Loucy (cell line): ENCODE measurements around the gene NOC3L.

Source experiments
- H2AFZ ChIP-seq: fragments of 200-600 bp; sonication (generic); 2 replicates; pipeline ENCODE4 v1.6.0; 2016; ENCODE audit warnings: antibody characterized with exemption, mild to moderate bottlenecking, low read length, moderate library complexity
- H3F3A ChIP-seq: fragments of 200-600 bp; 2 replicates; pipeline ENCODE4 v1.6.0; 2016; ENCODE audit warnings: antibody characterized with exemption, low read depth, mild to moderate bottlenecking
- H3K27me3 ChIP-seq: fragments of 200-600 bp; sonication (generic); 2 replicates; pipeline ENCODE4 v1.6.1; 2014; ENCODE audit warnings: low read length, mild to moderate bottlenecking; ENCODE audit not compliant: insufficient read depth, poor library complexity, severe bottlenecking
- H3K36me3 ChIP-seq: fragments of 200-600 bp; sonication (generic); 2 replicates; pipeline ENCODE4 v1.6.1; 2016; ENCODE audit warnings: low read length; ENCODE audit not compliant: insufficient read depth
- H3K4me1 ChIP-seq: fragments of 200-600 bp; sonication (generic); 2 replicates; pipeline ENCODE4 v1.5.1; 2014; ENCODE audit warnings: low read length, mild to moderate bottlenecking; ENCODE audit not compliant: insufficient read depth, poor library complexity, severe bottlenecking
- H3K4me2 ChIP-seq: fragments of 200-600 bp; sonication (generic); 2 replicates; pipeline ENCODE4 v1.6.0; 2014; ENCODE audit warnings: antibody characterized with exemption, low read length, low read depth, mild to moderate bottlenecking; ENCODE audit not compliant: poor library complexity, severe bottlenecking
- H3K4me3 ChIP-seq: fragments of 200-600 bp; sonication (generic); 2 replicates; pipeline ENCODE4 v1.5.1; 2014; ENCODE audit warnings: low read length, mild to moderate bottlenecking, mixed read lengths; ENCODE audit not compliant: poor library complexity, severe bottlenecking
- H3K79me2 ChIP-seq: fragments of 200-600 bp; sonication (generic); 2 replicates; pipeline ENCODE4 v1.6.1; 2014; ENCODE audit warnings: low read length; ENCODE audit not compliant: insufficient read depth
- H3K9ac ChIP-seq: fragments of 200-600 bp; sonication (generic); 2 replicates; pipeline ENCODE4 v1.6.0; 2014; ENCODE audit warnings: mild to moderate bottlenecking, low read depth, low read length, moderate library complexity; ENCODE audit not compliant: poor library complexity, severe bottlenecking
- H3K9me2 ChIP-seq: fragments of 200-600 bp; sonication (generic); replicated peaks from 2 replicates; pipeline ENCODE4 v1.6.1; 2016; ENCODE audit warnings: low read depth, low read length, mixed read lengths
- H3K9me3 ChIP-seq: fragments of 200-600 bp; sonication (generic); 2 replicates; pipeline ENCODE4 v1.6.1; 2014; ENCODE audit warnings: mild to moderate bottlenecking, antibody characterized with exemption, low read length, low read depth; ENCODE audit not compliant: insufficient read depth
- H4K20me1 ChIP-seq: fragments of 200-600 bp; sonication (generic); 2 replicates; pipeline ENCODE4 v1.6.0; 2014; ENCODE audit warnings: antibody characterized with exemption, low read length, mild to moderate bottlenecking; ENCODE audit not compliant: insufficient read depth, poor library complexity, severe bottlenecking
- CTCF ChIP-seq: fragments of 200-600 bp; sonication (generic); conservative IDR thresholded peaks from 2 replicates; pipeline ENCODE4 v1.5.1; 2014; ENCODE audit warnings: mild to moderate bottlenecking, antibody characterized with exemption, low read length
- EZH2phosphoT487 ChIP-seq: fragments of 200-600 bp; IDR thresholded peaks from 2 replicates; pipeline ENCODE4 v1.6.1; 2018; ENCODE audit warnings: antibody characterized with exemption, mild to moderate bottlenecking, moderate library complexity, borderline replicate concordance

Gene NOC3L

GRCh38 chr10:94409021-94409657, 46.4 kb upstream of the NOC3L start:
- no peaks in the 10 kb centered on the region for H3K36me3 ChIP-seq
- H3K4me2 ChIP-seq, result no peak overlapping the region
- H3F3A ChIP-seq, result no peaks in the 10 kb centered on the region
- TF ChIP-seq EZH2phosphoT487 (no peak), CTCF (no peak)
- H3K79me2 ChIP-seq, result no peaks in the 10 kb centered on the region
- no peak overlapping the region for H3K9ac ChIP-seq
- H3K9me3 ChIP-seq, result no peaks in the 10 kb centered on the region
- no peak overlapping the region for H3K4me3 ChIP-seq
- H2AFZ ChIP-seq, result no peak overlapping the region
- H3K27me3 ChIP-seq, result no peaks in the 10 kb centered on the region
- no peaks in the 10 kb centered on the region for H4K20me1 ChIP-seq
- H3K9me2 ChIP-seq, result no peaks in the 10 kb centered on the region
- no peaks in the 10 kb centered on the region for H3K4me1 ChIP-seq

GRCh38 chr10:94407668-94408067, 44.9 kb upstream of the NOC3L start:
- H3K4me1 ChIP-seq, result no peaks in the 10 kb centered on the region
- no peaks in the 10 kb centered on the region for H3K36me3 ChIP-seq
- H3K4me2 ChIP-seq, result no peak overlapping the region
- no peaks in the 10 kb centered on the region for H4K20me1 ChIP-seq
- H3K79me2 ChIP-seq, result no peaks in the 10 kb centered on the region
- no peaks in the 10 kb centered on the region for H3K9me2 ChIP-seq
- no peak overlapping the region for H2AFZ ChIP-seq
- H3K9me3 ChIP-seq, result no peaks in the 10 kb centered on the region
- H3F3A ChIP-seq, result no peaks in the 10 kb centered on the region
- H3K27me3 ChIP-seq, result no peaks in the 10 kb centered on the region
- TF ChIP-seq EZH2phosphoT487, result no peak
- TF ChIP-seq CTCF, result no peak
- no peak overlapping the region for H3K9ac ChIP-seq
- H3K4me3 ChIP-seq, result no peak overlapping the region

- Histone ChIP-seq H3K79me2 (no peaks in the 10 kb centered on the region), H3K36me3 (no peaks in the 10 kb centered on the region), H2AFZ (no peak overlapping the region), H3F3A (no peaks in the 10 kb centered on the region), H3K9me2 (no peaks in the 10 kb centered on the region), H3K9ac (no peak overlapping the region), H3K9me3 (no peaks in the 10 kb centered on the region), H3K4me2 (no peak overlapping the region), H3K4me1 (no peaks in the 10 kb centered on the region), H3K4me3 (no peak overlapping the region), H3K27me3 (no peaks in the 10 kb centered on the region), H4K20me1 (no peaks in the 10 kb centered on the region)
- TF ChIP-seq EZH2phosphoT487 (no peak), CTCF (no peak)
Observed at GRCh38 chr10:94405406-94405805, 42.7 kb upstream of the NOC3L start.
